Activated B cell treated with CpG ODN at 0.5 μM for 24 hours (primary cell): ENCODE measurements around the gene MICAL3. TPM values are rescaled to one million over a fixed set of nuclear protein-coding genes. Genes with fewer than 3 reads are reported as not detected.

Experiments
- ATAC-seq: fragments of 200-7000 bp; cut with Tn5 transposase; one replicate; pipeline ENCODE4 v1.10.0; 2021; ENCODE audit warnings: low read depth, mild to moderate bottlenecking, moderate library complexity
- CTCF ChIA-PET: fragments of 350-600 bp; sonication (Branson Sonifier 250); formaldehyde crosslinking; loops from one replicate; lab custom pipeline; 2021; ENCODE audit warnings: antibody characterized with exemption; lab: Charles Lee
- POLR2A ChIA-PET: fragments of 350-600 bp; sonication (Branson Sonifier 250); formaldehyde crosslinking; loops from one replicate; lab custom pipeline; 2021; ENCODE audit warnings: antibody characterized with exemption; lab: Charles Lee
- DNase-seq: peaks from one replicate; pipeline ENCODE4 v3.0.0; 2022
- H3K27ac Mint-ChIP-seq: one replicate; pipeline ENCODE4 v1.8.0; 2020; ENCODE audit warnings: mixed read lengths
- H3K27me3 Mint-ChIP-seq: one replicate; pipeline ENCODE4 v1.8.0; 2021; ENCODE audit warnings: mixed read lengths
- H3K36me3 Mint-ChIP-seq: one replicate; pipeline ENCODE4 v1.8.0; 2021; ENCODE audit warnings: low read depth, mixed read lengths
- H3K4me1 Mint-ChIP-seq: one replicate; pipeline ENCODE4 v1.8.0; 2021; ENCODE audit warnings: mixed read lengths
- H3K4me3 Mint-ChIP-seq: one replicate; pipeline ENCODE4 v1.8.0; 2020; ENCODE audit warnings: mild to moderate bottlenecking, mixed read lengths
- H3K9me3 Mint-ChIP-seq: one replicate; pipeline ENCODE4 v1.8.0; 2020; ENCODE audit warnings: mixed read lengths
- CTCF ChIP-seq: fragments of 200-600 bp; IDR thresholded peaks from one replicate; pipeline ENCODE4 v1.8.0; 2022; ENCODE audit warnings: antibody characterized with exemption, mild to moderate bottlenecking
- intact Hi-C: fragments of 100-400 bp; cut with micrococcal nuclease; formaldehyde crosslinking; loops from one replicate; pipeline ENCODE4 v1.15.1; 2024
- total RNA-seq: library from RNA; stranded (reverse); gene quantifications from 2 replicates; pipeline ENCODE4 v1.2.3, GENCODE V29; 2022

MICAL3 gene
- total RNA-seq, 1 donor from 2014 or later: 257 TPM

DNA sequence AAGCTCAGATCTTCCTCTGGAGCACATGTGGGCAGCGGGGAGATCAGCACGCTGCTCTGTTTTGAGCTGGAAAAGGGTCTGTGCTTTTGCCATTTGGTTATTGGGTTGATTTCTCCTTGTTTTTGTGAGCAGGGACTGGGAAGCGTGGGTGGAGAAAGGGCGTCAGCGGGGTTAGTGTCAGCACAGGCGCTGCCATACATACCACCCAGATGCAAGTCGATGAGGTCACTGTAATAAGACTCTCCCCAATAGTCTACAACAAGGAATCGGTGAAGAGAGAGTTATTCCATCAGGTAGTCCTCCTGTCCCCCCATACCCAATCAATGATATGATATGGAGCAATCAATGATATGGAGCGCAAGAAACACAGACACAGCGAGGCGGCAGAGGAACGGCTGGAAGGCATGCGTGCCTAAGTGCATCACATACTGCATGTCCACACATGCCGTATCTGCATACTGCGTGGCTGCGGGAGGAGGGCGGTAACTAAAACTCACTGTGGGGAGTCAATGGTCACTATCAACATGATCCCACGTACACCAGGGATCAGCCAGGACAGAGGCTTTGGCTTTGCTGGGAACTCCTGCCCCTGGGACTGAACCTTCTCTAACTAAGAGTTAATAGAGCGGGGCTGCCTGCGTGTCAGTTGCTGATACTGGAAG lies 220.6 kb downstream of the MICAL3 start:
- Mint-ChIP-seq H3K4me1 (peaks cover 34% of the 10 kb centered on the region), H3K4me3 (no peak overlapping the region), H3K27ac (peak overlapping the region; percentile 75), H3K36me3 (peaks cover 69% of the 10 kb centered on the region), H3K9me3 (no peaks in the 10 kb centered on the region), H3K27me3 (no peaks in the 10 kb centered on the region)
- ChIA-PET POLR2A (interaction anchor here (0.5 to 14.6 kb wide), 3 partner anchors 18 to 561 kb away, joined by 3 to 581 read pairs (median 128); partner anchors contain the start of gene BID), CTCF (interaction anchor here (1.5 to 1.7 kb wide), 2 partner anchors 27 to 61 kb away, joined by 4 read pairs; no protein-coding TSS in a partner anchor)
- intact Hi-C loops: no loop called here
- TF ChIP-seq CTCF: no peak
- DNase-seq (no peak), ATAC-seq (no peak)

- ChIA-PET POLR2A (interaction anchor here (0.5 to 14.6 kb wide), 3 partner anchors 17 to 560 kb away, joined by 3 to 581 read pairs (median 128); partner anchors contain the start of gene BID), CTCF (interaction anchor here (1.0 to 1.7 kb wide), 3 partner anchors 28 to 197 kb away, joined by 3 to 6 read pairs (median 4); no protein-coding TSS in a partner anchor)
- TF ChIP-seq CTCF: no peak
- H3K9me3 Mint-ChIP-seq: no peaks in the 10 kb centered on the region
- no peak for DNase-seq
- peaks cover 60% of the 10 kb centered on the region for H3K36me3 Mint-ChIP-seq
- intact Hi-C loops: no loop called here
- H3K4me1 Mint-ChIP-seq: peaks cover 42% of the 10 kb centered on the region
- H3K27ac Mint-ChIP-seq: peak overlapping the region; percentile 76
- no peaks in the 10 kb centered on the region for H3K27me3 Mint-ChIP-seq
- H3K4me3 Mint-ChIP-seq: no peak overlapping the region
- no peak for ATAC-seq
Observed at GRCh38 chr22:17802822-17803221, 221.5 kb downstream of the MICAL3 start.

- intact Hi-C loops: no loop called here
- H3K4me1 Mint-ChIP-seq: peaks cover 46% of the 10 kb centered on the region
- no peak for DNase-seq
- CTCF ChIA-PET: interaction anchor here (0.9 to 3.1 kb wide), 5 partner anchors 17 to 244 kb away, joined by 3 to 21 read pairs (median 3); no protein-coding TSS in a partner anchor
- no peaks in the 10 kb centered on the region for H3K27me3 Mint-ChIP-seq
- H3K27ac Mint-ChIP-seq: peak overlapping the region; percentile 76
- H3K36me3 Mint-ChIP-seq: peaks cover 56% of the 10 kb centered on the region
- POLR2A ChIA-PET: interaction anchor here (0.6 to 14.6 kb wide), 3 partner anchors 17 to 274 kb away, joined by 3 to 581 read pairs (median 128); partner anchors contain the start of gene BID
- H3K9me3 Mint-ChIP-seq: no peaks in the 10 kb centered on the region
- no peak for ATAC-seq
- H3K4me3 Mint-ChIP-seq: no peak overlapping the region
- TF ChIP-seq CTCF: no peak
Observed at GRCh38 chr22:17802411-17802810, 221.9 kb downstream of the MICAL3 start.

DNA sequence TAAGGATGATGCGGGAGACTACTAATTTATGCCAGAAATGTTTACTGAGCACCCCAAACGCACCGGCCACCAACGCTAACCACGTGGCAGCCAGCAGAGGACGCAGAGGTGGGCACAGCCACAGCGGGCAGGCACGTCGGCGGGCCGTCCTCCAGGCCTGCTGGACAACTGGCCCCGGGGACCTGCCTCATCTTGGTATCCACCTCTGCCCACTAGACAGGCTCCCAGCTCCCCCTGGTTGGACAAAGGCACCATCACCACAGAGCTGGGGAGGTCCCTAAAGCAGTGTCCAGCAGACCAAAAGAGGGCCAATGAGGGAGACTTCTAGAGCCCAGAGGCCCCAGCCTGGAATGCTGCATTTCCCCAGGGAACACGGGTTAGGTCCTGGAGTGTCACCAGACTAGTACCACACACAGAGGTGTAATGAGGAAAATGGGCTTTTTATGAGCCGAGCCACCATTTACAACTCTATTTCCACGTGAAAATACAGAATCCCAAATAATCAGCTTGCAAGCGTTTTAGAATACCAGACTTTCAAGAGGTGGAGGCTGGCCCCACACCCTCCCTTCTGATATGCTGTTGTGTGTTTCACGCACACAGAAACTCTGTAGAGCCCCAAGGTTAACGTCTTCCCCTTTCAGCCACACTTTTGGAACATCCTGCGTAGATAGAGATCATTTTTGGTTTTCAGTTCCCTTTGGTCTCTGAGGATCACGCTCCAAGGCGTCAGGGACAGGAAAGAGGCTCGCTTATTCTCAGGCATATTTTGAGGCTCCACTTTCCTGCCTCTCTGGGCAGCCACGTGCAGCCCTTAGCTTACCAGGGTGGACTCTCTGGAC lies 226.4 kb downstream of the MICAL3 start:
- intact Hi-C loops: loop anchor here (1.0 to 5.0 kb wide), 4 partner anchors 55 to 259 kb away; no protein-coding TSS in a partner anchor
- POLR2A ChIA-PET: interaction anchor here (0.6 to 14.6 kb wide), 13 partner anchors 9 to 312 kb away, joined by 3 to 581 read pairs (median 4); partner anchors contain the start of gene BID

More for the DNA sequence above, 226.4 kb downstream of the MICAL3 start:
- Mint-ChIP-seq H3K9me3 (no peaks in the 10 kb centered on the region), H3K27ac (peak overlapping the region; percentile 99), H3K27me3 (no peaks in the 10 kb centered on the region), H3K4me3 (peak overlapping the region; percentile 49), H3K36me3 (peaks cover 31% of the 10 kb centered on the region), H3K4me1 (peaks cover 87% of the 10 kb centered on the region)
- ATAC-seq (peak; percentile 62), DNase-seq (peak; percentile 41)
- CTCF ChIA-PET: interaction anchor here (1.2 to 1.6 kb wide), 3 partner anchors 11 to 56 kb away, joined by 4 to 6 read pairs (median 5); no protein-coding TSS in a partner anchor
- no peak for TF ChIP-seq CTCF
